Measurements from ENCODE around the gene PRKG1.

PRKG1 gene

DNA sequence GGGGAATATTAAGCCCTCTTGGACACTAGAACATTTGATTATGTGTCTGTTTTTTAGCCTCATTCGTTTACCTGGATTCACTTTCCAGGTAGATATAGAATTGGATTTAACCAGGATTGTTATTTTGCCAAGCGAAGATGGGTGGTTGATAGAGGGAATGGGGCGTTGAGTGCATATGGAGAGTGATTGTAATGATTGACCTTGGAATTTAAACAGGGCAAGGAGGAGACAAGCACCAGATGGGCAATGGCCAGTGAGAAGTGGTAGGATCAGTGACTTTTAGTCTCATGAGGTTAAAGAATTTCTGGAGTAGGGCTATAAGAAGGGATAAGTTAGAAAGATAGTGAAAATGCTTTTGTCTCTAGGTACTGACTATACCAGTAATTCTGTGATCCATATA lies 836.3 kb downstream of the PRKG1 start:
- no peak for DNase-seq

DNA sequence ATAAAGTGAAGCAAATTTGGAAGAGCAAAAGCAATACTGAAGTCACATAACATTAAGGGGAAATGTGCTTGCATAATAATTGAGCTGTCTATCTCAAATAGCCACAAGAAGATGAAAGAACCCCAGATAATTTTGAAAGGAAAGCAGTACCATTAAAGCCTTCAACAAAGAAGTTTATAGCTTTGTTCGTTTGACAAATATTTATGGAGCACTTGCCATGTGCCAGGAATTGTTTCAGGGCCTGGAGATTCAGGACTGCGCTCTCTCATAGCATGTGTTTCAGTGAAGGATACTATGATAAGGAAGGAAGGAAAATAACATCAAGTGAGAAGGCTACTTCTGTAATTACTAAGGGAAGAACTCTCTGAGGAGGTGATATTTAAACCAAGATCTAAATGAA lies 837.4 kb downstream of the PRKG1 start:
- DNase-seq: no peak

DNA sequence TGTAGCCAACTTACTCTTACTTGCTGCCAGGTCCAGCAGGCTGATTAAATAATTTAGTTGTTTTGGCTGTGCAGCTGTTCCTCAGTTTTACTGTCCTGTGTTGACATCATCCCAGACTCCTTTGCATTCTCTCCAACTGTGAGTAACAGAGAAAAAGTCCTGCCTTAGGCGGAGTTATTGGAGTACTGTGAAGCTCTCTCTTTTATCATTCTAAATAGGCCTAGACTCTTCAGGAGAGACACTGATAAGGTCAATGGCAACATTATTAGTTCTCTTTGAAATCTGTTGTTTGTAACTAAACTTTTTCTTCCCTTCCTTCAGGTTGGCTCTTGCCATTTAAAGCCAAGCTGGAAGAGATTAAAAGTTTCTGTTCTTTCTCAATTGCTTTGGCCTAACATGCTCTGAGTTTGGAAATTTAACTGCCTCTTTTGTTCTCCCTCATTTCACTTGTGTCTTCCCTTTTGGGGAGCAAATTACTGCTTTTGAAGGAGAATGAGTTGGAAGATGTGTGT lies 840.8 kb downstream of the PRKG1 start:
- DNase-seq: no peak

DNA sequence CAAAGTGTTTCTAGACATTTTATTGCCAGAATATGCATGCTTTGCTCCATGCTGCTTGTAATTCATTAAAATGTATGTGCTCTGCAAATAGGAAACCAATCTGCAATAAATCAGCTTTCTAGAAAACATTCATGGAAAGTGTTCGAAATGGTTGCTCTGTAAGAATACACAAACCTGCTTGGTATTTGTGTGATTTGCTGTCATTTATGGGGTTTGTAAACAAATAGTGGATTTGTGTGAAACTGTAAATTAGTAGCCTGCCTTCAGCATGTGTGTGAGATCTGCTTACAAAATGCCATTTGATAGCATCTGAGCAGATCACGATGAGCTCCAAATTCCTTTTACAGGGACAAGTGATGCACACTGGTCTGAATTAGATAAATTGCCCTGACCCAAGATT lies 844.2 kb downstream of the PRKG1 start:
- DNase-seq: no peak

DNA sequence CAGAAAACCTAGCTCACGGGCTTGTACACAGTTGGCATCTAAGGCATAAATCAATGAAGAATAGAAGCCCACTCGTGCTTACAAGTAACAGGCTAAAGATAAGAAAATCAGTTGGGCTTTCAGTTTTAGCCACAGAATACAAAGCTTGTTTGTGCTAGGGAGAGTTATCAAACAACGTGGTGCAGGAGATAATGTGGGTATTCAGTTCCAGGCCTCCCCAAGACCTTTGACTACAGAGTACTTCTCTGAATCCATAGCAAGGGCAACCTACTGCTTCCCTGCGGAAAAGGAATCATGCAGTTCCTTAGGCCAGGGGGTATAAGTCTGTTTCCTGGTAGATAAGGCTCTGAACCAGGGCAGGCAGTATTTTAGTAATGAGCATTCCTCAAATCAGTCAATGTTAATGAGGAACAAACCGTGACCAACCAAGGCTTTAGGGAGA lies 844.6 kb downstream of the PRKG1 start:
- no peak for DNase-seq

DNA sequence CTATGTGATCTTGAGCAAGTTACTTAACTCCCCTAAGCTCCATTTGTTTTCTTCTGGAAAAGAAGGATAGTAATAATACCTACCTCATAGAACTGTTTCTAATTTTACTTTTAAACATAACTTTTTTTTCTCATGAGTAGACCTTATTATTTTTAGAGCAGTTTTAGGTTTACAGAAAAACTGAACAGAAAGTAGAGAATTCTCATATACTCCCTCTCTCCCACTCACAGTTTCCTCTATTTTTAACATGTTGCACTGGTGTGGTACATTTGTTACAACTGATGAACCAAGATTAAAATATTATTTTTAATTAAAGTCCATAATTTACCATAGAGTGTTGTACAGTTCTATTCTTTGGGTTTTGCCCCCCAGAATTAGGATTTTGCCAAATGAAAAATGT lies 846.4 kb downstream of the PRKG1 start:
- no peak for DNase-seq

DNA sequence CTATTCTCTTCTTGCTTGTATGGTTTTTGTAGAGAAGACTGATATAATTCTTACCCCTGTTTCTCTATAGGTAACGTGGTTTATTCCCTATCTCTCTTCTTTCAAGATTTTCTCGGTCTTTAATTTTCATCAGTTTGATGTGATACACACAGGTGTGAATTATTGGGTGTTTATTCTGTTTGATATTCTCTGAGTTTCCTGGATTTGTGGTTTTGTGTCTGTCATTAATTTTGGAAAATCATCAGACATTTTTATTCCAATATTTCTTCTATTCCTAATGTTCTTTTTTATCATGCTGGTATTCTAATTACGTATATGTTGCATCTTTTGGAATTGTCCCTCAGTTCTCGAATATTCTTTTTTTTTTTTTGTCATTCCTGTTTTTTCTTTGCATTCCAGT lies 850.1 kb downstream of the PRKG1 start:
- DNase-seq: no peak

DNA sequence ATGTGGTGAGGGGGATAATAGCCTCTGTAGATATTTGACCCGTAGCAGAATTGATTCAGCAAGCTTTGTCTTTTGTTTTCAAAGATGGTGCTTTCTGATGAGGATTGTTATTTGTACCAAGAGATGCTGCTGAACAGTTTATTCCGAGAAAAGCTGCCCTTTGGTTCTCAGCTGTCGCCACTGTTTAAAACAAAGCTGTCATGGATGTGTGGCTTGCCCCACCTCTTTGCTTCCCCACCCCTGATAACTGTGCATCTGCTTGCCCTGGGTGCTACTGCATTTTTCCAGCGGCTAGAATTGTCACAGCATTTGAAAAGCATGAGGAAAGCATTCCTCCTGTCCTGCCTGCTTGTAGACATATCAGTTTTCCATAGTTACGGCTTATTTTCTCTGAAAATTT lies 852.0 kb downstream of the PRKG1 start:
- DNase-seq: no peak

DNA sequence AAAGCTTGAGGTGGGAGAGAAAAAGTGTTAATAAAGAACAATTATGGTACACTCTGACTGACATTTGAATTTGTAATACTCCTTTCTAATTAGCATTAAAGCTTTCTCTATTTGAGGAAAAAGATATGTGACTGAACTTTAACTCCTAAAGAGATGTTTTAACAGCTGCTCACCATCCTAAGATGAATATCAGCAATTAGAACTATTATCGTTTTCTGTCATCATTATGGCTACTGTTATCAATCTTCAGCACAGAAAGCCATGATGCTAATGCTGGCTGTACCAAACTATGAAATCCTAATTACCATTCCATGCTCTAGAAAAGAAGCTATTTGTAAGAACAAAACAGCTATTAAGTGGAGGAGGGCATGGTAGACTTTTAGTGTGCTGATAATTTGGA lies 853.9 kb downstream of the PRKG1 start:
- DNase-seq: no peak

DNA sequence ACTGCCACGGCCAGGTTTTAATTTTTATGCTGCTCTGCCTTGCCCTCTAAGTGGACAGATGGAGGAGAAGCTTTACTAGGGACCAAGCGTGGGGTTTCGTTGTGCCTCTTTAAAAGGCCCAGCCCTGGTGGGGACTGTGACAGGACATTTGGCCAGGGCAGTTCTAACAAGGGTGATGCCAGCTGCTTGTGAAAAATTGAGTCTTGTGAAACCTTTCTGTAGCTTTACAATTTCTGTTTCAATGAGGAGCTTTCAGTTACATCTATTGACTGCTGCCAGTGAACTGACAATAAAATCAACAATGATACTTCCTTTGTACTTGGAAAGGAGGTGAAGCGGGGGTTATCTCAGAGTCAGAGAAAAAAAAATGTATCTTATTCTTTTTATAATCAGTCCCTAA lies 858.2 kb downstream of the PRKG1 start:
- no peak for DNase-seq

DNA sequence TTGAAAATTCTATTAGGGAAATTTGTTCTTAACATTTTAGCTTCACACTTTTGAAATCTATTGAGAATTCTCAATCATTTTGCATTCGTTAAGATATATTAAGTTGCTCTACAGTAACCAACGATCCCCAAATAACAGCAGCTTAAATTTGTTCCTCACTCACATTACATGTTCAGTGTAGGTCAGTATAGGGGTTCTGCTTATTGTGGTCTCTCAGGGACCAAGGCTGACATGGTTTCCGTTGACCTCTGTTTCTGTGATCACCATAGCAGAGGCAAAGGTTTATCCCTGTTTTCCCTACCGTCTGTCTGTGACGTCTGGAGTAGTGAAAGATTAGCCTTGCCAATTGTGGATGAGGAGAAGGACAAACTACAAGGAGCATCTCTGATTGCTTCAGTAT lies 860.1 kb downstream of the PRKG1 start:
- no peak for DNase-seq

DNA sequence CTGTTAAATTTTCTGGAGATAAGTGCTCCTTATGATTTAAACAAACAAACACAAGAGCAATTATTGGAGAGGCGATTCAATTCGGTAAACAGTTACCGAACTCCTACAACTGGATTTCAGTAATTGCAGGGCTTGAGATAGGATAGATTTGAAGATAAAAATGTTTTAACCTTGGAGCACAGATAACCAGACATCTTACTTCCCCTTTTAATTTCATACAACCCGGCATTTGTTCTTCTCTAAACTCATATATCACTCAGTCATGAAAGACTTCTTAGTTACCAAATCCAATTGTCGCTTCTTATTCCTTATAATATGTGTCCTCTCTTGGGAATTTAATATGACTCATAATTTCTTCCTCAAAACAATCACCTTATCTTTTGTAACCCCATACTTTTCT lies 861.1 kb downstream of the PRKG1 start:
- no peak for DNase-seq

DNA sequence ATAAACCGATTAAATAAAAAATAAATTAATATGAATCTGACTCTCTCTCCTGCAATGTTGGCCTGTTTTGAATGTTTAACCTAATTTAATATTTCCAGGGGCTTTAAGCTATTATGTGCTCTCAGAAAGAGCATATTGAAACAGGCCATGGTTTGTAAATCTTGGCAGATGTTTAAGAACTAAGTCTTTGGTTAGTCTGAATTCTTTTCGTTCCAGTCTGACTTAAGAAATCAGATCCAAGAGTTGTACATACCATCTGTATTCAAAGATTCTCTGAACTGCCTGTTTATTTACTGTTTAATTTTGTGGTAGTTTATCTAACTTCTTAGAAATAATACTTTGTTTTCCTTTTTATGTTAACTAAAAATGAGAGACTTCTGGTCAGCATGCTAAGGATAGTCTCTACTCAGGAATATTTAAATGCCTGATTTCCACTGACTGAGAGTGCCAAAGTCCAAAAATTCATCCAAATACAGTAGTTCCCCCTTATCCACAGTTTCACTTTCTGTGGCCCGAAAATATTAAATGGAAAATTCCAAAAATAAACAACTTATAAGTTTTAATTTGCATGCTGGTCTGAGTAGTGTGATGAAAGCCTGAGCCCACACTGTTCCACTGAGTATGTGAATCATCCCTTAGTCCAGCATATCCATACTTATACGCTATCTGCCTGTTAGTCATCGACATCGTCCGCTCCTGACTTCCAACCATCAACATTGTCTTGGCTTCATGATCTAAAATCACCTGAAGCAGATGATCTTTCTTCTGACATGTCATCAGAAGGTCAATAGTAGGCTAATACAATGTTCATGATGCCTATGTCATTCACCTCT lies 863.2 kb downstream of the PRKG1 start:
- DNase-seq: no peak

DNA sequence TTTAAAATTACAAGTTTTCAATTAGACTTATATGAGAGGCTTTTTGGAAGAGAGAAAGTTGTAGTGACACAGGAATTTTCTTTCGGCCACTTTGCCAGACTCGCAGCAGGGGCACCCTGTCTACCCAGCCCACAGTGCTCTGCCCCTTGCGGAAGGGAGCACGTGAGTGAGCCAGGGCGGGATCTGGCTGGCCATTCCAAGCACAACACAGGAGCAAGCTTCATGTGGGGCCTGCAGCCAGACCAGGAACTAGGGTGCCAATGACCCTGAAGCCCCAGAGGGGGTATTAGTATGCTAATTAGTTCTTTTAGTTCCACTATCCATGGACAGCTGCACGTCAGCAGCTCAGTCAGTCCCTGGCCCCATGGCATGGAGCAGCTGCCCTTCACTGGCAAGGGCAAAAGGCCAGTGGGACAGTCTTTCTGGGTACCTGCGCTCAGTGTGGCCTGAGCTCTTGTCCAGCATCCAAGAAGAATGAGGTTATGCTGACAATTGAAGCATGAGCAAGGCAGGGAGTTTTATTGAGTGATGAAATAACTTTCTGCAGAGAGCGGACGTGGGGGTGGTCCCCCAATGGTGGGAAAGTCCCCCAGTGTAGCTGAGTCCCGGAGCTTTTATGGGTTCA lies 876.2 kb downstream of the PRKG1 start:
- no peak for DNase-seq

DNA sequence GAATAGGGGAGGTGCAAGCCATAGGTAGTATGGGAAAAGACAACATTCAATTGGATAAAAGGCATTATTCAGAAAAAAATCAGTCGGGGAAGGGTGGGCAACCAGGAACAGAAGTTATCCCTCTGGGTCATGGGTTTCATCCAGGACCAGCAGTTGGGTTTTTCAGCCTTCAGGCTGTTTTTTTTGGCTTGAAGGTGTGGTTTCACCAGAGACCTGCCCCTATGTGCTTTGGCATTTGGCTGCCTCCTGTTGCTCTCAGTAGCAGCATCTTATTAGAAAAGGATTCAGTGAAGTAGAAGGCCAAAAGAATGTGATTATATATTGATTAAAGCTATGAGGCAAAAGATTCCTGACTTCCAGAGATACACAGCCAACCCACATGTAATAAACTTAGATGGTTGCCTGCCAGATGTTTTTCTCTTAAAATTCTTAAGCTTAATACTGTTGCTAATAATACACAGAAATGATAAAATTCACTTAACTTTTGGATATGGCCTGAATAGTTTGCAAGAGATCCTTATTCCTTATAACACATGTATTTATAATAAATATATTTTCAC lies 876.8 kb downstream of the PRKG1 start:
- DNase-seq: no peak

DNA sequence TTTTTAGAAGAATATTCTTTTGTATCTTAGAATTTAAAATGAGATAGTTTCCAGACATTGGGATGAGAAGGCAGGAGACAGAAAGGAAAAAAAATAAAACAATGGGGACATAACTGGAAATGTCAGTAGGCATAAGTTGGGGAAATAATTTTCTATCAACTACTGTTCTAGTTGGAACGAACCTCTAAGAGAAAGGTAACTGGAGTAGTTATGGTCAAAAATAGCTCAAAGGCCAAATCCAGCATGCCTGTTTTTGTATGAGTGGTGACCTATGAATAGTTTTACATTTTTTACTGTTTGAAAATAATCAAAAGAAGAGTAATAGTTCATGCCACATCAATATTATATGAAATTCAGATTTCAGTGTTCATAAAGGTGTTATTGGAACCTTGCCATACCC lies 877.3 kb downstream of the PRKG1 start:
- no peak for DNase-seq

DNA sequence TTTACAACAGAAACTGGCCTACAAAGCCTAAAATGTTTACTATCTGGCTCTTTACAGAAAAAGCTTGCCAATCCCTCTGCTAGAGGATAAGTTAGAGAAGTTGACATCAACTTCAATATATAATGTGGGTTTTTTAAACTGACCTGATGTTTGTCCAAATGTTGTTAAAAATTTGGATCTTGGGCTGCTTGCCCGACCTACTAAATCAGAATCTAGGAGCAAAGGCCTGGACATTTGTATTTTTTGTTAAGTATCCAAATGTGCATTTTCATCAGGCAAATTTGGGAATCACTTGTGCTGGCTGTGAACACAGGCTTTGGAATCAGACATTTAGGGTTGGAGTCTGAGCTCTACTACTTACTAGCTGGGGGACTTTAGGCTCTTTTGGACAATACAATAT lies 877.8 kb downstream of the PRKG1 start:
- DNase-seq: no peak

DNA sequence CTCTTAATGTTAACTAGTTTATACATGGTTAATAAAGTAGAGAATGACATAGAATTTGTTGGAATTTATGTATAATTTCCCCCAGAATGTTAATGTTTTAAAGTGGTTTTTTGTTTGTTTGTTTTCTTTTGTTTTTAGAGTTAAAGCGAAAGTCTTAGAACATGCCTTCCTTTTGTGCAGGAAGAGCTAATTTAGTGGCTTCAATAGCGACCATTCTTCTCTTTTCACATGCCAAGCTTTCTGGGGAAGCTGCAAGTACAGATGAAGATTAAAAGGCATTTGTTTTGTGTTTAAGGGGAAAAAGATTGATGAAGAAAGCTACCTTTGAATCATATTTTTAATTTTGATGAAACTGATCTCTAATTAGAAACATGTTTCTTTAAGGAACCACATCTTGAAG lies 881.4 kb downstream of the PRKG1 start:
- no peak for DNase-seq

DNA sequence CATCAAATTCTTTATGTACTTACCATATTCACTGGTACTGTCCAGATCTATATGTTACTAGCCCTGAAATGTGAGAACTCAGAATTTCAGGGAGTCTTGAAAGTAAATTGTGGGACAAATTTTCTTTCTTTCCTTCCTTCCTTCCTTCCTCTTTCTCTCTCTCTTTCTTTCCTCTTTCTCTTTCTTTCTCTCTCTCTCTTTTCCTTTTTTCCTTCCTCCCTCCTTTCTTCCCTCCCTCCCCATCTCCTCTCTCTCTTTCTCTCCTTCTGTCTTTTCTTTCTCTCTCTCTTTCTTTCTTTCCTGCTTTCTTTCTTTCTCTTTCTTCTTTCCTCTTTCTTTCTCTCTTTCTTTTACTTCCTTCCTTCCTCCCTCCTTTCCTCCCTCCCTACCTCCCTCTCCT lies 882.5 kb downstream of the PRKG1 start:
- no peak for DNase-seq

DNA sequence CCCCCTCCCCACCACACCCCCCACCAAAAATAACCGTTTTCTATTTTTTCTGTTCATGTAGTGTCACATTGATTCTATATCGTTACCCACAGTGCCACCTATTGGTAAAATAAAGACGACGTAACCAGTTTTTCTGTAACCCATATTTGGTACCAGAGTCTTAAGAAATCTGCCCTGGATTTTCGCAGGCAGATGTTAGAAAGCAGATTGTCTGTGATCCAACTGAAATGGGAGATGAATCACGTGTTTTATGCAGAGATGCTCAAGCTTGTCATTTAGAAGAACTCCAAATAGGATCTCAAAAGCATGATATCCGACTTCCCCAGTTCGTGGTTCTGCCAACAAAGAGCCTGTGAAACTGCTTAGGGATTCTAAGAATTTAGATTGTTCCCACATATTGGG lies 886.2 kb downstream of the PRKG1 start:
- no peak for DNase-seq

DNA sequence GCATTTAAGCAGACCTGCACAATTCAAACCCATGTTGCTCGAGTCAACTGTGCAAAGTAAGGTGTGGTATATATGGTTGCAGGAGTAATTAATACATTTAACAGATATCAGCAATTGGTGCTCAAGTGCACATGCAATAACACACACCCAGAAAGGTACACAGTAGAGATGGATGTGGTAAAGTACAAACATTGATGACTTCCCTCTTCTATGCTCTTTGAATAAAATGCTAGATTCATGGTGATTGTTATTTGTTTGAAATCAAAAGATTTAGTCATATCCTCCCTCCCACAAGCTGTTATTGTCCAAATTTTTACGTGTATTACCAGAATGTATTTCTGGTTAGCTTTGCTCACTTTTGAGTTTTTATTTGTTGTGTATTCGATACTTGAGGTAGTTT lies 887.1 kb downstream of the PRKG1 start:
- DNase-seq: no peak

DNA sequence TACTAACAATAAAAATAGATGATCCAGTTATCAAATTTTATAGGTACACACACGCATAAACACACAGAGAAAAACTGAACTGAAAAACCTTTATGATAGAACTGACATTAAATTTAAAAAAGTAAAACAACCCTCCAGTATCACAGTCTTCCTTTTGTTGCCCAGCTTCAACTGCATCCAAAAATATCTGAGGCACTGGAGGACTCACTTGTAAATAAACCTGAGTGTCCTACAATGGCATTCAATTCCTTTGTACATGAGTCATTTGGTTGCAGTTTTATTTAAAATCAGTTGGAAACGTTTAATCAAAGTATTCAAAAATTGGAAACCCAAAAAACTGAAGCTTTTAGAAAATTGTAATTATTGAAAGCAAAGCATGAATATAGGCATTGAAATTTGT lies 890.3 kb downstream of the PRKG1 start:
- no peak for DNase-seq

DNA sequence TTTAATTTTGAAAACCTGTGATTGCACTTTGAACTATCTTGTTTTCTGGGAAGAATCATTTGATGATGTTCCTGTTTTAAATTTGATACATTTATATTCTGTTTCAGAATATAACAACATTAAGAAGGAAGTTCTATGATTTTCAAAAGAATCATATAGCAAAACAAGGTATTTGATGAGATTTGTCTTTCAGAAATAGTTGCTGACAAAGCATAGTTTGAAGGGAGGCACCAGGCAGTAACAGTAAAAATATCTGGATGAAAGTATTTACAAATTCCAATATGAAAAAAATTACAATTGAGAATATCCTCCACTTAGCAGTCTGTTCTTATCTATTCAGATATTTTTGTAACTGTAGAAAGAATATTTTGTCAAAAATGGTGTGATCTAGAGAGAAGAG lies 891.2 kb downstream of the PRKG1 start:
- no peak for DNase-seq

DNA sequence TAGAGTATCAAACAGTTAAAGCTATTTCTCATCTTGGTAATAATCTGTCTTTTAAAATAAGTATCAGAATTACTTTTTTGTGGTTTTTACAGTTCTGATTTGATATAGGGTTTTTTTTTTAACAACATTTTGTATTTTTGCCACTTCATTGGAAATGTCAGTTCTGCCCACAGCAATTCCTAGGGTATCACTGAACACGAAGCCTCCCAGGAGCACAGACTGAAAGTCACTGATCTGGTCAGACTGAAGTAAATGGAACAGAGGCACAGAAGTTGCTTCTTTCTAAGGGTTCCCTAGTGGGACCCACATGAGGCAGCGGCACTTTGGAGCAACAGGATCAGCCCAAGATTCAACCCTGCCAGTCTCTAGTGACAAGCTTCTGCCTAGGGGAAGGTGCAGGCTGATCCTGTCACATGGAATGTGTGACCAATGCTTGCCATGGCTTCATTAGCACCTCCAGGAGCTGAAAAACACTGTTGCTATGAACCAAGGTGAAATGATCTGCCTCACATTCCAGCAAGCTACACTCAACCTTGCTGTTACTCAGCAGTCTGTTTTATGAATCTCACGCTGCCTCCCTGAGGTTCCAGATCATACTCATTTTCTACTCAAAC lies 898.6 kb downstream of the PRKG1 start:
- DNase-seq: no peak
